Stimulated activated CD4-positive, alpha-beta T cell treated with anti-CD3 and anti-CD28 coated beads, Interleukin-1b, Interleukin-23, amount 100 ng/mL, for 1 hour (primary cell): ENCODE results near the gene MAGI2.

Experiments used
- DNase-seq, 2 donors: peaks; one replicate each; pipeline ENCODE4 v3.0.0-alpha.2; 2020; ENCODE audit warnings: low read depth in 2 of 2

Gene MAGI2

DNA sequence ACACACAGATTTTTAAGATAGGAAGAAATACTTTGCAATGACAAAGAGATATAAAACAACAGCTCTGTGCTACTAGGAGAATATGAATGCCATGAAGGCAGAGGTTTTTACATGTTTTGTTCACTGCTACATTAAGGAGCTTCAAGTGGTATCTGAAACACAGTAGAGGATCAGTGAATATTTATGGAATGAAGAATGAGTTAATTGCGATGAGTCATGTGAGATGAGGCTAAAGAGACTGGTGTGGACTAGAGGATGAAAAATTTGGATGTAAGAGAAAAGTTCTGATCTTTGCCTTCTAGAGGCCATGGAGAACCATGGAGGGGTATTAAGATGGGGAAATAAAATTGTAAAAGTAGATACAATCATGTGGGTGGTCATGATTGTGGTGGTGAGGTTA lies 1220.7 kb downstream of the MAGI2 start:
- DNase-seq = no peak

GRCh38 chr7:78226059-78226719 lies 1227.3 kb downstream of the MAGI2 start:
- DNase-seq = no peak

- DNase-seq = no peak
Measured at GRCh38 chr7:78225534-78225933, 1227.9 kb downstream of the MAGI2 start.

DNA sequence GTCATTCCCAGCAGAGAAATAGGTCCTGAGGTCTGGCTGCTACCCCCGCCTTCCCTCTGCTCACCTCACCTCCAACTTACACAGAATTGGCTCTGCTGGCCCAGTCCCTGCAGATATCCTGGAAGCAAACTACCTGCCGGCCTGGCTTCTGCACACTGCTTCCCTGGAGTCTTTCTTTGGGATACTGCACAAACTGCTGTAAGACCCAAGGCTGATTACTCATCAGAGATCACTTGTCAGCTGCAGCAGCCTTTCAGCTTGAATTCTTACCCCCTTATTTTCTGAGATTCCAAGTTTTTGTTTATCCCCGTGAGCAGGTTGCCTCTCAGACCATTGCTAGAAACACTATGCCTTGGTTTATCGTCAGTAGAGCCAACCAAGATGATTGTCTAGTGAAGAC lies 1228.5 kb downstream of the MAGI2 start:
- no peak for DNase-seq

DNA sequence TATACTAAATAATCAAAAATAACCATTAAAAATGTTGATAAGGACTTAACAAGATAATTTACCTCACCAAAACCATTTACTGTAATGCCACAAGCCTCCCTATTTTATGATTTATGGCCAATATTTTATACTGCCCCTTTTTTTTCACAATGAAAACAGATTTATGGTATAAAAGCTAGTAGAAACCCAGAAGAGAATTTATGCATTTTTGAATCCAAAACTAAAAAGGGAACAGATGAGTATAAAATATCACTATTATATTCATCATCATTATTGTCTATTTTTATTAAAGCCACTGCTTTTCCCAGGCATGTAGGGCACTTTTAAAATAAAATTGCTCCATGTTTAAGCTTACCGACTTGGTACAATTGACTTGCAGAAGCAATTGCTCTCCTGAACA lies 1229.9 kb downstream of the MAGI2 start:
- DNase-seq = no peak

DNA sequence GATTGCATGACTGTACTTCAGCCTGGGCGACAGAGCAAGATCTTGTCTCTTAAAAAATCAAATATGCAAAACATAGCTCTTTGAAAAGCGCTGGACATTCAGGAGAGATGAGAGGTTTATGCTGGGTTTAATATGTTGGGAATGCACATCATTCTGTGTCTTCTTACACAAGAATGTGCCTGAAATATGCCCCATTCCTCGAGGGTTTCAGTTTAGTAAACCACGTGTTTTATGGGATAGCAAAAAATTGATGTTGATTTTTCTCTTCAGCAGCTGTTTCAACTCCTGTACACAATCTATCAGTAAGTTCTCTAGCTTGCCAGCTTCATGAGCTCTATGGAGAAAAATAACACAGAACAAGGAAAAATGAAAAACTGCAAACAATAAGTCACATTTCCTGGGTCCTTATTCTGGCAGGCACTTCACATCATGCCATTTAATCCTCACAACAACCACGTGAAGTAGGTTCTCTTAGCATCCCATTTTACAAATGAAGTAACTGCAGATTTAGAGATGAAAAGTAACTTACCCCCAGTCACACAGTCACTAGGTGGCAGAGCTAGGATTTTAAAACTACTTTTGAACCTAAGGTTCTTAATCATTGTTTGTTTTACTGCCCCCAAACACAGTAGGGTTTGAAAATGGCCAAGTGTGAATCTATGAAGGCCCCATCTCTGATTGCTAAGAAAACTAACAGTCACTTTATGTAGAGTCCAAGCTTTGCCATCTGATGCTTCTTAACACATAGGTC lies 1231.3 kb downstream of the MAGI2 start:
- no peak for DNase-seq

- DNase-seq = no peak
Measured at GRCh38 chr7:78220754-78221153, 1232.7 kb downstream of the MAGI2 start.

DNA sequence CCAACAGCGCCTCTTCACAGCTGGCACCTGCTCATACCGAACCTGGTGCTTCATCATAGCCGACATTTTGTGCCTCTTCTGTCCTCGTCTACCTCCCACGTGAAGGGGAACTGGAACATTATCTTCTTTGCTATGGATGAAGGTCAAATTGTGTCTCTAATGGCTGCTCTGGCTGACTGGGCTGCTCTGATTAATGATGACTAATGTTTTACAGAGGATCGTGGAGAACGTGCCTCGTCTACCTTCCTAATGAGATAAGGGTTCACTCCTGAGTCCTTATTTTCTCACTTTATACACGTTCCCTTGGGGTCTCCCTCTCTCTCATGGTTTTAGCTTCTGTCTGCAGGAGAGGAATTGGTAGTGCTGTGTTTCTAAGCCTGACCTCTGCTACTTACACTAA lies 1234.6 kb downstream of the MAGI2 start:
- no peak for DNase-seq

GRCh38 chr7:78218051-78218450 lies 1235.4 kb downstream of the MAGI2 start:
- DNase-seq = no peak

DNA sequence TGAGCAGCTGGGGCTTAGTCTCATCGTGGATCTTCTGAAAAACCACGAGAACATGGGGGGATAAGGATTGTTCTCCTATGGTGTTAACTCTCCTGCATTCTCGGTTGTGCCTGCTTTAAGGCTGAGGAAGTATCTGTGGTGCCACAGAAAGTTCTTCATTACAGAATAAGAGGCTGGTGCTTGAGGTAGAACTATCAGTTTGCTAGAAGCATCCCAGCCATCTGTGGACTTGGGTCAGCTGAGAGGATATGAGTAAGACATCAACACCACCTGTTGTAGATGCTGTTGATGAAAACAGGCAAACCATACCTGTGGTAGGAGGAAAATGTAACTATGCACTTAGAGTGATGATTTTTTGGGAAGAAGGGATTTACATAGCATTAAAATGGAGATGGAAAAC lies 1238.3 kb downstream of the MAGI2 start:
- no peak for DNase-seq

DNA sequence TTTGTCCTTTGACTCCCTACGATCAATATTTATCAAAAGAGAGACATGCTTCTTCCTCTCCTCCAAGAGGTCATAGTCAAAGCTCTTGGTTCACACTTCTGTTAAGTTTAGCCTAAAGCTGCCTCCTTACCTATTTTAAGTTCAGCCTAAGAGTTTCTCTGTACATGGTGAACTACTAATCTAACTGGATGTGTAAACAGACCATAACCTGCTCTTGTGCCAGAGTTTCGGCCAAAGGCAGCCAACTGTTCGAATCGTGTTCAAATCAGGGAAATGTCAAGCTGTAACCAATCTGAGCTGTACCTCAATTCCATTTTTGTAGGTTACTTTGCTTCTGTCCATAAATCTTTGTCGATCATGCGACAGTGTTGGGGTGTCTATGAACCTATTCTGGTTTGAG lies 1240.1 kb downstream of the MAGI2 start:
- DNase-seq = no peak

- no peak for DNase-seq
Measured at GRCh38 chr7:78212476-78213060, 1240.9 kb downstream of the MAGI2 start.

DNA sequence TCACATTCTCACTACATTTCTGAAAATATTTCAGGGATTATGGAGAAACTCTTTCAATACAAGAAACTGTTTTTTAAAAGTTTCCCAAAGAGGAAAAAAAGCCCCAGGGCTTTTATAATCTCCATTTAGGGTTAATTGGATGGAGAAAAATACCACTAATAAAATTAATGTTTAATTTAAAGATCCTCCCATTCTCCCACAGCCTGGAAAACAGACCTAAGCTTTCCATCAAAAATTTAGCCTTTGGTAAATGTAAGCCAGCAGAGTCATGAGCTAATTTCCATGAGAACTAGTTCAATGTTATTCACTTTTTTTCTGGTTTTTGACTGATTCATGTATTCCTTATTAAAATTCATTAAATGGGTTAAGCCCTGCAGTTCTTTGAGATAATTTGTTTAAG lies 1246.2 kb downstream of the MAGI2 start:
- DNase-seq = no peak

DNA sequence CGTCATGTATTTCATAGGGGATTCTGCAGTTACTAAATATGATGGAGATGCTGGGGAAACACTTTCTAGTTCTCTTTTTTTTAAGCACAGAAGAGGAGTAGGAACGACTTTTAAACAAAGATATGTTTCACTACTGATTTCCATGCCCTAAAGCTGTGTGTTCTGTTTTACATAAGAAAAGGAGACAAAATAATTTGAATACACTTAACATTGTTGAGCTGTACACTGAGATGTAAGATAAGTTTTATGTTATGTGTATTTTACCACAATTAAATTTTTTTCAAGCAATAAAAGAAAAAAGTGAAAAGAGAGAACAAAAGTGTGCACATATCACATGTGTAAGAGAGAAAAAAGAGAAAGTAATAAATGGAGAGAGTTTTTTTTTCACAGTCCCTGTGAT lies 1246.7 kb downstream of the MAGI2 start:
- DNase-seq = no peak

GRCh38 chr7:78203042-78203720 lies 1250.3 kb downstream of the MAGI2 start:
- no peak for DNase-seq

GRCh38 chr7:78198756-78199155 lies 1254.7 kb downstream of the MAGI2 start:
- no peak for DNase-seq

DNA sequence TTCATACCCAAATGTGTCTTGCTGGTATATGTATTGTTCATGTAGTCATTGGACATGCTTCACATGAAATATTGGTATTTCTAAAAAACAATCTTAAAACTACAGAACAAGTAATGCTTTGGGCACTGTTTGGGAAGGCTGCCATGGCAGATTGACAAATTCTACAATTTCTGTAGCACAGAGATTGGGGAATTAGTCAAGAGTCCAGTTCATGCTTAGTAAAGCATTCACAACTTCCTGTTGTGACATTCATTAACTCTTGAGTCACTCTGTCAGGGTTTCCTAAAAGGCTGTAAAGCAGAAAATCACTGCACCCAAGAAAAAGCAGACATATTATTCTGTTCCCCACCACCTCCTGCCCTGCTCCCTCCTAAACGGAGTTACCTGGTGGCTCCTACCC lies 1256.0 kb downstream of the MAGI2 start:
- no peak for DNase-seq

GRCh38 chr7:78195281-78195680 lies 1258.2 kb downstream of the MAGI2 start:
- no peak for DNase-seq

DNA sequence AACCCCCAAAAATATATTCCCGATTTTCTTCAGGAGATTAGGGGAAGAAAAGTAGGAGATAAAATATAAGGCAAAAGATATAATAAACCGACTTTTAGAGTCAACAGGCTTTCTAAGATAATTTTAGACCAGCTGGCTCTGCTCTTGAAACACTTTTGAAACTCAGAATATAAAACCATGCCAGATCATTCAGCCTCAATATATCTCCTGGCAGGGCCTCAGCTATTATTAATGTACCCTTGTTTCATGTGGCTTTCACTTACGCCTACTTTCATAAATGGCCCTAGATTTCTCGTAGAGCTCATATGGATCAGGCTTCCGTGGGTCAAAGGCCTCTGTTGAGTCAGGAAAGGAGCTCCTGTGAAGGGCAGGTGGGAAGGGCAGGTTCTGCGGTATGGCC lies 1258.9 kb downstream of the MAGI2 start:
- no peak for DNase-seq

- no peak for DNase-seq
Measured at GRCh38 chr7:78191475-78192079, 1261.9 kb downstream of the MAGI2 start.

DNA sequence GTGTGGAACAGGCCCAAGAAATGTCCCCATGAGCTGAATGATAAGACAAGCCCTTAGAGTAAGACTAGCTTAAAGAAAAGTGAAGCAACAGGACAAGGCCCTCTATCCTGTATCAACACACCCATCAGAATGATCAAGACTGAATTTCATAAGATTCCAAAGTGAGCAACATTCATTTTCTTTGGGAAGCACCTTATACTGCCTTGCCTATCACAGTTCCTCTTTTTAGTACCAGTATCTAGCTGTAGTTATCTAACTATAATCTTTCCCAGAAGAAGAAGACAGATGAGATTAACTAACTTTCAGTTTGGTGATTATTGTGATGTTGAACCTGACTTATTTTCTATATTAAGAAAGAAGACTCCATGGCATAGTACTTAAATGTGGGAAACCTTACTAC lies 1263.7 kb downstream of the MAGI2 start:
- no peak for DNase-seq

DNA sequence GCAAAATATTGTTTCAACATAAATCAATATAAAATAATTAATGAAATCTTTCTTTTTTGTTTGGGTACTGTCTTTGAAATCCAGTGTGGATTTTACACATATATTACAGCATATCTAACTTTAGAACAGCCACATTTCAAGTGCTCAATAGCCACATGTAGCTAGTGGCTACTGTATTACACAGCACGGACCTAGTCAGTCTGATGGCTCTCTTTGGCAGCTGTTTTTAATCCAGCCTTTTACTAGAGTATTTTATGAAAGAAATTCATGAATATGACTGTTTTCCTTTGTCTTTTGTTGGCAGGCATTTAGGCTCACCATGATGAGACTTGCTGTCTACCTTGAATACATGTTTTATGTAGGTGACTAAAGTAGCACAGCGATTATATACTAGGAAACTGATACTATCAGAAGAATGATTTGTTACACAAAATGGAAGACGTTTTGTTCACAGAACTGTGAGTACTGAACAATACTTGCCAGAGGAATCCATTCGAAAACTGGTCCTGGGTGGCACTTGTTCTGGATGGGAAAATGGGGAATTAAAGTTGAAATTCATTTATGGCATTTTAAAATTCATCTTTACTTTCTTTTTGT lies 1268.2 kb downstream of the MAGI2 start:
- DNase-seq = no peak
